ENCODE data around the gene MSLN. TPM values are rescaled to one million over a fixed set of nuclear protein-coding genes. Genes with fewer than 3 reads are reported as not detected.

MSLN gene
- total and polyA plus RNA-seq, 2 of the 8 experiments (the other 6 are each of a cell fraction or from before 2014, with no cell fraction given): 0.28 to 0.50 TPM

DNA sequence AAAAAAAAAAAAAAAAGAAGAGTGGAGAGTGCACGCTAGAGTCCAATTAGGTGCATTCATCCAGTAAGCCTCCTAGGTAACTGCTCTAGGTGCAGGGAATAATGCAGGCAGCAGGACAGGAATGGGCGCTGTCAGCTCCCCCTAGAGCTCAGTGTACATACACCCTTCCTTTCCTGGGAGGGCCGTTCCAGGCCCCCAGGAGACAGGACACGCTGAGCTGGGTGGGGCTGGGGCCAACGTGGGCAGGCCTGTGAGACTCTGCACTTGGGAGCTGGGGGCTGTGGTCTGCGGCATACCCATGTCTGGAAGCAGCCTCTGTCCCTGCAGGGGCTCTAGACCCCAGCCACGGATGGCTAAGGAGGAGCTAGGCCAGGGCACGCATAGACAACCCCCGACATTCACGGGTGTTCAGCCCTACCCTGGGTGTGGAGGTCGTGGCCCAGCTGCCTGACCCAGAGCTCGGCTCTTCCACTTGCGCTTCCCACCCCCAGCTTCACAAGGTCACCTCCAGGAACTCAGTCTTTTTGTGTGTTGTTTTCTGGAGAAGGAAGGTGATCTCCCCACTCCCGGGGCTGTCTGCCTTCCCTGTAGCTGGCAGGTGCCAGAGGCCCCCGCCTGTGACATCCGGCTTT is 40.6 kb upstream of the MSLN start (continued):
- TF ChIP-seq, protein P1, sequence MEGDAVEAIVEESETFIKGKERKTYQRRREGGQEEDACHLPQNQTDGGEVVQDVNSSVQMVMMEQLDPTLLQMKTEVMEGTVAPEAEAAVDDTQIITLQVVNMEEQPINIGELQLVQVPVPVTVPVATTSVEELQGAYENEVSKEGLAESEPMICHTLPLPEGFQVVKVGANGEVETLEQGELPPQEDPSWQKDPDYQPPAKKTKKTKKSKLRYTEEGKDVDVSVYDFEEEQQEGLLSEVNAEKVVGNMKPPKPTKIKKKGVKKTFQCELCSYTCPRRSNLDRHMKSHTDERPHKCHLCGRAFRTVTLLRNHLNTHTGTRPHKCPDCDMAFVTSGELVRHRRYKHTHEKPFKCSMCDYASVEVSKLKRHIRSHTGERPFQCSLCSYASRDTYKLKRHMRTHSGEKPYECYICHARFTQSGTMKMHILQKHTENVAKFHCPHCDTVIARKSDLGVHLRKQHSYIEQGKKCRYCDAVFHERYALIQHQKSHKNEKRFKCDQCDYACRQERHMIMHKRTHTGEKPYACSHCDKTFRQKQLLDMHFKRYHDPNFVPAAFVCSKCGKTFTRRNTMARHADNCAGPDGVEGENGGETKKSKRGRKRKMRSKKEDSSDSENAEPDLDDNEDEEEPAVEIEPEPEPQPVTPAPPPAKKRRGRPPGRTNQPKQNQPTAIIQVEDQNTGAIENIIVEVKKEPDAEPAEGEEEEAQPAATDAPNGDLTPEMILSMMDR (IDR thresholded peaks at IDR 0.05; ENCODE audit: control extremely low read depth in 1 of 3, insufficient read depth in 1 of 3, low read depth in 1 of 3, low read length in 3 of 3): 0 out of 4 replicates have a peak, but pooled peaks of 1 of the 3 experiments have one; percentile 4
- TF ChIP-seq KDM5A (IDR thresholded peaks at IDR 0.05; ENCODE audit: low read length): no peak
